NOMO-1 treated with DMSO at 0.1 percent for 48 hours (cell line): ENCODE data around the gene DUOXA1.
"Not testable (repeated sequence)": the region's sequence is repeated elsewhere in the genome, so short reads cannot be mapped to it uniquely, and the experiment has no call there.

ENCODE experiments used
- DNase-seq: peaks from one replicate; lab custom pipeline; 2025; ENCODE audit not compliant: unreplicated experiment; lab: John Stamatoyannopoulos, UW

DUOXA1 gene

DNA sequence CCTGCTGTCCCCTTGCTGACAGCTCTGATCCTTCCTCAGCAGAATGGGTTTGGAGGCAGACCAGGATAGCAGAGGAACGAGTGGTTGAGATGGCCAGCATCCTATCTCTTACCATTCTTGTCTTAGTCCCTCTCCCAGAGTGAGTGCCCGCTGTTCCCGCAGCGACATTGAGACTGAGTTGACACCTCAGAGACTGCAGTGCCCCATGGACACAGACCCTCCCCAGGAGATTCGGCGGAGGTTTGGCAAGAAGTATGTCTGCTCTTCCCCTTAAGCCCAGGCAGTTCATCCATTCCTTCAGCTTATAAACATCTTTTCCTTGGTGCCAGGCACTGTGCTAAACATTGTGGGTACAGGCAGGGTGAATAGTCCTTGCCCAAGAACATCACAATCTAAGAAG, 21.3 kb upstream of the DUOXA1 start:
- no peak for DNase-seq

DNA sequence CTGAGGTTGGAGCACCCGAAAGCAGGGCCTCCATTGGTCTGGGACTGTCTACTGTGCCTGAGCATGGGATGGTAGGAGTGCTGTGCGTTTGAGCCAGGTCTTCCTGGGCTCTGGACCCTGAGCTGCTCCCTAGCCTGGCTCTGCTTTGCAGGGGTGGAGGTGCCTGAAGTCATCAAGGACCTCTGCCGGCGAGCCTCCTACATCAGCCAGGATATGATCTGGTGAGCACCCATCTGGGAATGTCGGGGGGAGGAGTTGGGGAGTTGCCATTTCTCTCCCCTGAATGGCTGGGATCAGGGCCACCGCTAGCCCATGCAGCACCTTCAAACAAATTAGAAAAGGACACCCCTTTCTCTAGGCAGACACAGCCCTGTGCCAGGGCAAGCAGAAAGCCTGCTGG, 20.8 kb upstream of the DUOXA1 start:
- DNase-seq, result no peak

DNA sequence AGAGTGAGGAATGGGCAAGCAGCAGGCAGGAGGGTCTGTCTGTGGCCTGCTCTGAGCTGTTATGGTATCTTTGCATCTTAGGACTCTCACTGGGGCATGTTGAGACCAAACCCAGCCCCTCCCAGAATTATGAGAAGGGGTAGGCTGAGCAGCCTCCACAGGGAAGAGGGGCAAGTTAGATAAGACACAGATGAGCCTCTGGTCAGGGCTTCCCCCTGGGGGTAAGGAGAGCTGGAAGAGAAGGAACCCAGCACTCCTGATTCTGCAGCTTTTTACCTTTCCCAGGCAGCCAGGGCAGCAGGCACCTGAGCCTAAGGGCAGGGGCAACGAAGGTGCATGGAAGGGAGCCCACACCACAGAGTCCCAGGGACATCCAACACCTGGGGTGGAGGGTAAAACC, 19.4 kb upstream of the DUOXA1 start:
- DNase-seq, result no peak

DNA sequence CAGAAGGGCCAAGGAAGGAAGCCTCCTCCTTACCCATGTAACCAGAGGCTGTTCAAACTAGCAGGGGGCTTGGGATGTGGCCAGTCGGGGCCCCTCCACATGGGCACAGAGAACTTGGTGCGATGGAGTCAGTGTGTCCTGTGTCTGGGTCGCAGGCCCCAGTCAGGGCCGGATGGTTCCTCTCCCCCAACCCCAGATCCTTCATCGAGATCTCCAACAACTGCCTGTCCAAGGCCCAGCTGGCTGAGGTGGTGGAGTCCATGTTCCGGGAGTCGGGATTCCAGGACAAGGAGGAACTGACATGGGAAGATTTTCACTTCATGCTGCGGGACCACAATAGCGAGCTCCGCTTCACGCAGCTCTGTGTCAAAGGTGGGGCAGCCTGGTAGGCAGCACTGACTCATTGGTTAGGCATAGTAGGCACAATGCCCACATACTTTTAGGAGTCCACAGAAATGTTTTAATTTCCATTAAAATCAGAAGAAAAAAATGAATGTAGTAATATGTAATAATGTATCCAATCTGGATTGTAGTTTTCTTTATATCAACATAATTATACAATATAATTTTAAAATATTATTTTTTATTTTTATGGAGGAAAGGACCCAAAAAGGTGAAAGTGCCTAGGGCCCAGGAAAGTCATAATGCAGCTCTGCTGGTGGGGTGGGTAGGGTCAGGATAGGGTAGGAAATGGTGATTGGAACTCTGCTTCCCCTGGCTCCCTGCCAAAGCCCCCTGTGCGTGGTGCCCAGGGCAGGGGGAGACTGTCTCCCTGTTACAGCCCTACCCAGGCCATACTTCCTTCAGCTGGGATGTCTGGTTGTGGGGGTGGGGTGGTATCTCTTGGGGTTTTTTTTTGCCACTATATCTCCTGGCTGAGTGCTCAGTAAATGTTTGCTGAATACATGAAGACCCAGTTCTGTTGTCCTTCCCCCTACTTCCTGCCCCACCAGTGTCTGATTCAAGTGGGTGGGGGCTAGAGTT, 18.7 kb upstream of the DUOXA1 start:
- no peak for DNase-seq

DNA sequence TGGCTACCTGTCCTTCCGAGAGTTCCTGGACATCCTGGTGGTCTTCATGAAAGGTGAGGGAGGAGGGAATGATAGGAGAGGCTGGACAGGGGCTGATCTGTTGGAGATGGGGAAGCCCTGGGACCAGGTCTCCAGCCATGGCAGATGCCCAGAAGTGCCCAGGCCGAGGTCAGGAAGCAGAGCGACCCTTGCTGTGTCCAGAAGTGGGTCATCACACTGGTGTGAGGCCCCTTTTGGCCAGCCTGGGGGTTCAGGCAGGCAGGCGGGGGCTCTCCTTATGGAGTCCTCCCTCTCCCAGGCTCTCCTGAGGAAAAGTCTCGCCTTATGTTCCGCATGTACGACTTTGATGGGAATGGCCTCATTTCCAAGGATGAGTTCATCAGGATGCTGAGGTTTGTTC, 17.9 kb upstream of the DUOXA1 start:
- DNase-seq, result no peak

DNA sequence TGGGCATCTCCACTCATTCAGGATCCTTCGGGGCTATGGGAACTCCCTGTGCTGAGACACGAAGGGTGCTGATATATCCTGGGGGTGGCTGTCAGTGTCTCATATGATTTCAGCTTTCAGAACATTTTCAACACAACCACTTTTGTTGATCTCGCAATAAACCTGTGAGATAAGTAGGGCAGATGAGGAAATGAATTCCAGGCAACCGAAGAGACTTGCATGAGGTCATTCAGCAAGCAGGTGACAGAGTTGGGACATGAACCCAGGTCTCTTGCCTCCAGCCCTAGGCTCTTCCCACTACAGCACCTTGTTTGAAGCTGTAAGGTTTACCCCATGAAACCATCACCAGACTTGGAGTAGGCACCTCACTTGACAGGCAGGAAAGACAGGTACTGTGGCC, 16.7 kb upstream of the DUOXA1 start:
- DNase-seq, result peak; percentile 6

DNA sequence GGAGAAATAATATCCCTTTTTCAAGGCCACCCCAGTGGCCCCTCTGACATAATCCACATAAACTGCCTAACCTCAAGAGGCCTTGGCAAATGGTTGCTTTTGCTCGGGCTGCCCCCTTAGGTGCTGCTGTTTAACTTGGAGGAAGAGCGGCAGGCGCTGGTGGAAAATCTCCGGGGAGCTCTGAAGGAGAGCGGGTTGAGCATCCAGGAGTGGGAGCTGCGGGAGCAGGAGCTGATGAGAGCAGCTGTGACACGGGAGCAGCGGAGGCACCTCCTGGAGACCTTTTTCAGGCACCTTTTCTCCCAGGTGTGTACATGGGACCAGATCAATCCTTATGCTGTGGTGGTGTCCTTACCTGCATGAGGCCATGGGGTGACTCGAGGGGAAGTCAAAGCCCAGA, 15.1 kb upstream of the DUOXA1 start:
- DNase-seq, result no peak

DNA sequence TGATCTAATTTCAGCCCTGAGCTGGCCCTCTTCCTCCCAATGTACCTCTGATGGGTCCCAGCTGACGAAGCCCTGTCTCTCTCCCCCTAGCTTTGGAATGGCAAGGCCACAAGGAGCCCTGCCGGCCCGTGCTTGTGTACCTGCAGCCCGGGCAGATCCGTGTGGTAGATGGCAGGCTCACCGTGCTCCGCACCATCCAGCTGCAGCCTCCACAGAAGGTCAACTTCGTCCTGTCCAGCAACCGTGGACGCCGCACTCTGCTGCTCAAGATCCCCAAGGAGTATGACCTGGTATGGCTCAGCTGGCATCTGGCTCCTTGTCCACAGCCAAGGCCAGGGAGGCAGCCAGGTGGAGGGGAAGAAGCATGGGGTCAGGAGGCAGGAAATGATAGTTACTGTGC, 14.3 kb upstream of the DUOXA1 start:
- DNase-seq, result no peak

DNA sequence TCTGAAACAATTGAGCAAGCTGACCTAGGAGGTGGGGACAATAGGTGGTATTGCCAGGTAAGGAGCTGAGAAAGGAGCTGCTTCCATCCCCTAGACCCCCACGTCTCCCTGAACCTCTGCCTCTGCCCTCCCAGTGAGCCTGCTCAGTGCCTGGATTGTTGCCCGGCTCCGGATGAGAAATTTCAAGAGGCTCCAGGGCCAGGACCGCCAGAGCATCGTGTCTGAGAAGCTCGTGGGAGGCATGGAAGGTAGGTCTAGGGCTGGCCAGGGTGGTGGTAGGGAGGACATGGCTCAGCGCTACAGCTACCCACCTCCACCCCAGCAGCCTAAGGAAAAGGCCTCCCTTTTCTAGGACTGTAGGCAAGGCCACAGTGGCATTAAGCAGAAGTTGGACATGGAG, 13.4 kb upstream of the DUOXA1 start:
- no peak for DNase-seq

DNA sequence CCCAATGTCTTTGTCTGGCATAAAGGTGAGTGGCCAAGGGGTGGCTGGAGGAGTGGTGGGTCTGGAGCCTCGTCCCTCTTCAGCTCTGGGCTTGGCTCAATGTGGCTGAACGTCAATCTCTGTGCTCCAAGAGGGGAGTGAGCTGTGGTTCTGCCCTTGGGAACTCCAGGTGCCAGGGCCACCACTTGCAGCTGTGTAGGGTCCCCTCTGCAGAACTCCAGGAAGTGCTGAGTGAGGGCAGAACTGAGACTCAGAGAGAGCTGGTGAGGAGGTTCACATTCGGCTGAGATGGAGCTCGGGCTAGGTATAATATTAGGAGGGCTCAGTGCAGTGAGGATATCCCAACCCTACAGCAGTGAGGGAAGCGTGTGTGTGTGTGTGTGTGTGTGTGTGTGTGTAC, 11.7 kb upstream of the DUOXA1 start:
- no peak for DNase-seq

DNA sequence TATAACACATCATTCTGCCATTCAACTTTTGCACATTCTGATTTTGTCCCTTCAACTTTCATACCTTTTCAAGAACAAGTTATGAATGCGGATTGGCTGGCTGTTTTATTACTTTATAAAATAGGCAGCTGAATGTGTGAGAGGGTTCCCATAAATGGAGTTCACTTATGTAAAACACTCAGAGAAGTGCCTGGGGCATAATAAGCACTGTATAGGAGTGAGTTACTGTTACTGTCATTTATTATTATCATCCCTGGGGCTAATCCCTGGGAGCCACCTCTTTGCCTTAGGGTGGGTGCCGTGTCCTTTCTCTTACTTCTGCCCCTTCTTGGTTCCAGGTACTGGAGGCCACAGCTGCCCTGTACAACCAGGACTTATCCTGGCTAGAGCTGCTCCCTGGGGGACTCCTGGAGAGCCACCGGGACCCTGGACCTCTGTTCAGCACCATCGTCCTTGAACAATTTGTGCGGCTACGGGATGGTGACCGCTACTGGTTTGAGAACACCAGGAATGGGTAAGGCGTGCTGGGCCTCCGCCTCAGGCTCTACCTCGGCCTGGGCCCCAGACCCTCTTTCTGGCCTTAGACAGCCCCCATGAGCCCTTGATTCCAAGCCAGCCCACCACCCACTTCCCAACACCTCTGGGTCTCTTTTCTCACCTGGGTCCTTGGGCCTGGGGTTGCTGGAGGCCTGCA, 11.0 kb upstream of the DUOXA1 start:
- DNase-seq, result no peak

DNA sequence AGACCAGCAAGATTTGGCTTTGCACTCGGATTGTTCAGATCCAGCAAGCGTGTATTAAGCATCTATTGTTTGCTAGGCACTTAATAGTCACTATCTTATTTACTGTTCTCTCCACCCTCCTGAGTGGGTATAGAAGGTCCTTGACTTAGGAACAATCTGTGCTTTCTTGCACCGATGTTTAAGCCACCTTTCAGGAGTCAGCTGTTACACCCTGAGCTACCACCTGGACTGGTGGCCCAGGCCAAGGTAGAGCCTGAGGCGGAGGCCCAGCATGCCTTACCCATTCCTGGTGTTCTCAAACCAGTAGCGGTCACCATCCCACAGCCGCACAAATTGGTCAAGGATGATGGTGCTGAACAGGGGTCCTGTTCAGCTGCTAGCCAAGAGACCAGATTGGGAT, 10.1 kb upstream of the DUOXA1 start:
- DNase-seq, result no peak

DNA sequence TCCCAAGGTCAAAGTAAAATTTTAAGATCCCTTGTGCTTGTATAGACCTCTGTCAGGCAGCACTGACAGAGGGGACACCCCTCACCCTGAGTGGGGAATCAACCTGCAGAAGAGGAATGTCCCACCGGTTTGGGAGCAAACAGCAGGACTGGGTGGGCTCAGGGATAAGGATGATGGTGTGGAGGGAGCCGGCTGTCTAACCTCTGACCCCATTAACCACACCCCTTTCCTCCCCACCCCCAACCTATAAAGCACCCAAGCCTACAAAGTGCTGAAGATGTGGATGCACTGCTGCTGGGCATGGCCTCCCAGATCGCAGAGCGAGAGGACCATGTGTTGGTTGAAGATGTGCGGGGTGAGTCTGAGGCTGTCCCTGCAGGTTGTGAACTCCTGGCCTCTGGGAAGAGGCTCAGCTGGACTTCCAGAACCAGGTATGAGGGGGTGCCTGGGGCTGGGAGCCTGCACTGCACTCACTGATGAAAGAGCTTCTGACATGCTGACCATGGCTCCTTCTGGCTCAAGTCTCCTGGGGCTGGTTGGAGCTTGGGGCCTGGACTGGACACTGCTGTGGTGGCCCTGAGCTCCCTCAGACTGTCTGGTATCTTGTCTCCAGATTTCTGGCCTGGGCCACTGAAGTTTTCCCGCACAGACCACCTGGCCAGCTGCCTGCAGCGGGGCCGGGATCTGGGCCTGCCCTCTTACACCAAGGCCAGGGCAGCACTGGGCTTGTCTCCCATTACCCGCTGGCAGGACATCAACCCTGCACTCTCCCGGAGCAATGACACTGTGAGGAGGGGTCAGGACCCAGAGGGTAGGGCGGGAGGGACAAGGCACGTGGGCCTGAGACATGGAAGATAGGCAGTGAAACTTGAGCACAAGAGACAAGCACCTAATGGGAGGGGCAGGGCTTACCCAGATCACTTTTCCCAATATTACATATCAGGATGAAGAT, 9.4 kb upstream of the DUOXA1 start:
- DNase-seq, result no peak

DNA sequence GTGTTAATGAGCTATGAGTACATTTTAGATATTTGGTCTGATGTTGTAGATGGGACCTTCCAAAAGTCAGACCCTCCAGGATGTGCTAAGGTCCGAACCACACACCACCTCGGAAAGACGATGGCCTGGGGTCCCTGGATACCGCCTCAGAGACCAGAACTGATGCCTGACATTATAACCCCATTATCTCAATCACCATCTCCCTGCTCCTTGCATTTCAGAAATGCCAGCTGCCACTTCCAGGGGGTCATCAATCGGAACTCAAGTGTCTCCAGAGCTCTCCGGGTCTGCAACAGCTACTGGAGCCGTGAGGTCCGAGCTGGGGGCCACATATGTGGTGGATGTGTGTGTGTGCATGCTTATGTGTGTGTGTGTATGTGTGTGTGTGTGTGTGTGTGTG, 8.0 kb upstream of the DUOXA1 start:
- no peak for DNase-seq

DNA sequence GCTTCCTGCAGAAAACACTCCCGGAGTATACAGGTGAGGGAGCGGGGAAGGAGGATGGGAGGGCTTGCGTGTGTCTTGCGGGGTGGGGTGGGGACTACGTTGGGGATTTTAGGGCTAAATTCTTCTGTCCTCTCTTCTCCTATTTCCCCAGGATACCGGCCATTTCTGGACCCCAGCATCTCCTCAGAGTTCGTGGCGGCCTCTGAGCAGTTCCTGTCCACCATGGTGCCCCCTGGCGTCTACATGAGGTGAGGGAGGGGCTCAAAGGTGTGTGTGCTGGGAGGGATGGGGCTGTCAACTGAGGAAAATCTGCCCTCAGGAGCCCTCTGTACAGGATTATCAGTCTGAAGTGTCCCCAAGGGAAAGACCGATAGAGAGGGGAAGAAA, 6.7 kb upstream of the DUOXA1 start:
- DNase-seq, result no peak

DNA sequence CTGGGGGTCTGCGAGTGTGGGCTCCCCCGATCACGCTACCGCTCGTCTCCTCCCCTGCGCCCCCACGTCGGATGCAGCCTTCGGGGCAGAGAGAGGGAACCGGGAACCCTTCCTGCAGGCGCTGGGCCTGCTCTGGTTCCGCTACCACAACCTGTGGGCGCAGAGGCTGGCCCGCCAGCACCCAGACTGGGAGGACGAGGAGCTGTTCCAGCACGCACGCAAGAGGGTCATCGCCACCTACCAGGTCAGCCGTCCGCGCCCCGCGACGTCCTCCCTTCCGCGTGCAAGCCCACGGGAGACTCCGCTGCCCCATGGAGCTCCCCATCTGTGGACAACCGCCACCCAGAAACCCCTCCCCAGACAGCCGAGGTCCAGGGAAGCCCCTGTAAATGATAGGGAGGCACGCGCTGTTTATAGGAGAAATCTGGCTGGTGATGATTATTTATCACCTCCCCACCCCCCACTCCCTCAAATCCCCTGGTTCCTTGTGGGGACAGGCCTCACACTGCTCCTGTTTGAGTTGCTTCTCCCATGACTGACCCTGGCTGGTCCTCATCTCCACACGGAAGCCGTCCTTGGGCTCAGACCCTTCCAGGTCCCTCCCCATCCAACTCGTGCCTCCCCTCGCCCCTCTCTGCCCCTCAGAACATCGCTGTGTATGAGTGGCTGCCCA, 6.2 kb upstream of the DUOXA1 start:
- not testable (repeated sequence) for DNase-seq

DNA sequence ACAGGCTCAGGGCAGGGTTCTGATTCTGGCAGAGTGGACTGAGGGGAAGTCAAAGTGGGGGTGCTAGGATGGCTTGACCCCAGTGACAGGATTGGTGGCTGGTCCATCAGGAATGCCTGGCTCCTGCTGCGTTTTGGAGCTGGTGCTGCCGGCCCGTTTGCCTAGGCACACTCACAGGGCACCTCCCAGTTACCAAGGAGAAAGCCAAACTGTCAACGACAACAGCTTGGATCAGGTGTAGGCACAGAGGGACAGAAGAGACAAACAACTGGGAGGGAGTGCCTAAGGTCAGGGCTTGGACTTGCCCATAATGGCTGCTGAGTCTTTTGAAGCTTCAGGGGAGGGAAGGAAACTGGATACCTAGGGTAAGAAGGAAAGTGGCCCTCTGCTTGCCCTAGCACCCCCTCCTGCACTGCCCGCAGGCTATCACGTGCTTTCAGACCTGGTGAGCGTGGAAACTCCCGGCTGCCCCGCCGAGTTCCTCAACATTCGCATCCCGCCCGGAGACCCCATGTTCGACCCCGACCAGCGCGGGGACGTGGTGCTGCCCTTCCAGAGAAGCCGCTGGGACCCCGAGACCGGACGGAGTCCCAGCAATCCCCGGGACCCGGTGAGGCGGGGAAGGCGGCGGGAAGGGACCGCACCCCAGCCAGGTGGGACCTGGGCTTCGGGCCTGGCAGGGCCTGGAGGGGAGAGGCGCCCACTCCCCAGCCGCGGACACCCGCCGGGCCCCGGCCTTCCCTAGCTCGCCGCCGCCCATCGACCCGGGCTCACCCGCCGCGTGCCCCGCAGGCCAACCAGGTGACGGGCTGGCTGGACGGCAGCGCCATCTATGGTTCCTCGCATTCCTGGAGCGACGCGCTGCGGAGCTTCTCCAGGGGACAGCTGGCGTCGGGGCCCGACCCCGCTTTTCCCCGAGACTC, 5.3 kb upstream of the DUOXA1 start:
- DNase-seq, result no peak

DNA sequence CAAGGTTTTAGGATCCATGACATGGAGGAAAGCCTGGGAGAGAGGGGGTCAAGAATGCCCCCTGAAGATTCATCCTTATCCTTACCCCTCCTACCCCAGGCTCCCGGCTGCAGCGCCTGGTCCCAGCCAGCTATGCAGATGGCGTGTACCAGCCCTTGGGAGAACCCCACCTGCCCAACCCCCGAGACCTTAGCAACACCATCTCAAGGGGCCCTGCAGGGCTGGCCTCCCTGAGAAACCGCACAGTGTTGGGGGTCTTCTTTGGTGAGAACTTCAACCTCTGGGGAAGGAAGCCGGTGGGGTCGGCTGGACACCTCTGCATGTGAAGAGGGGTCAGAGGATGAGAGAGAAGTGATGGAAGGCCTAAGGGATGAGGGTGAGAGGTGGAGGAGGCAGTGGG, 4.4 kb upstream of the DUOXA1 start:
- DNase-seq, result no peak

DNA sequence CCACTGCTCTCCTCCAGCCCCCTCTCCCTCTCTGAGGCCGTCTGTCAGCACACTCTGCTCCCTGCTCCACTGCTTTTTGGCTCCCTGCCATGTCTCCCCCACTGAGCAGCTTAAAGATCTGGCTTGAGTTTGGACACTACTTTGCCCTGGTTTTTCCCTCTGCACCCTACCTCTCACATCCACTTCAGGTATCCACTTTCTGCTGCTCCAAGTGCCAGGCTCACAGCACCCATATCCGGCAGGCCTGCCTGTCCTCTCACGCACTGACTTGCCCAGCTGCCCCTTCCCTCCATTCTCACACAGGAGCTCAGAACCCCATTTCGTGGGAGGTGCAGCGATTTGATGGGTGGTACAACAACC, 3.9 kb upstream of the DUOXA1 start:
- no peak for DNase-seq
